Neutrophil (primary cell): ENCODE measurements around the gene OSBPL3.

Experiments used
- H3K27ac ChIP-seq: fragments of 200-600 bp; sonication (generic); 2 replicates; pipeline ENCODE4 v1.5.1; 2016; ENCODE audit warnings: mild to moderate bottlenecking, moderate library complexity
- H3K27me3 ChIP-seq: fragments of 200-600 bp; sonication (generic); 2 replicates; pipeline ENCODE4 v1.6.0; 2016; ENCODE audit warnings: mild to moderate bottlenecking
- H3K36me3 ChIP-seq: fragments of 200-600 bp; sonication (generic); 2 replicates; pipeline ENCODE4 v1.5.1; 2017
- H3K4me1 ChIP-seq, 2 experiments: fragments of 200-600 bp in 1 of 2; sonication (generic) in 1 of 2; 1 replicate in 1 of 2; 2 replicates in 1 of 2; pipeline versions ENCODE4 v1.5.1 to v1.6.1; 2013 to 2016; ENCODE audit warnings: low read depth in 1 of 2, low read length in 1 of 2, mild to moderate bottlenecking in 1 of 2, moderate library complexity in 1 of 2; ENCODE audit not compliant: control insufficient read depth in 1 of 2, insufficient read depth in 1 of 2
- H3K4me3 ChIP-seq, 2 experiments: fragments of 200-600 bp in 1 of 2; sonication (generic) in 1 of 2; 1 replicate in 1 of 2; 2 replicates in 1 of 2; pipeline ENCODE4 v1.5.1; 2013 to 2016; ENCODE audit warnings: low read depth in 1 of 2, low read length in 1 of 2, mild to moderate bottlenecking in 1 of 2, moderate library complexity in 1 of 2
- H3K9me3 ChIP-seq: fragments of 200-600 bp; sonication (generic); 2 replicates; pipeline ENCODE4 v1.5.1; 2016
- TF ChIP-seq, protein P1 (sequence below): fragments of 200-600 bp; sonication (generic); IDR thresholded peaks from 2 replicates; pipeline ENCODE4 v1.5.1; 2016; ENCODE audit warnings: antibody characterized with exemption

The OSBPL3 gene

GRCh38 chr7:25006276-25006675 is 26.3 kb upstream of the OSBPL3 start:
- Histone ChIP-seq H3K36me3 (no peaks in the 10 kb centered on the region), H3K27ac (no peak overlapping the region), H3K27me3 (no peaks in the 10 kb centered on the region), H3K4me1 (no peaks in the 10 kb centered on the region), H3K9me3 (no peaks in the 10 kb centered on the region), H3K4me3 (no peak overlapping the region)
- TF ChIP-seq, protein P1, sequence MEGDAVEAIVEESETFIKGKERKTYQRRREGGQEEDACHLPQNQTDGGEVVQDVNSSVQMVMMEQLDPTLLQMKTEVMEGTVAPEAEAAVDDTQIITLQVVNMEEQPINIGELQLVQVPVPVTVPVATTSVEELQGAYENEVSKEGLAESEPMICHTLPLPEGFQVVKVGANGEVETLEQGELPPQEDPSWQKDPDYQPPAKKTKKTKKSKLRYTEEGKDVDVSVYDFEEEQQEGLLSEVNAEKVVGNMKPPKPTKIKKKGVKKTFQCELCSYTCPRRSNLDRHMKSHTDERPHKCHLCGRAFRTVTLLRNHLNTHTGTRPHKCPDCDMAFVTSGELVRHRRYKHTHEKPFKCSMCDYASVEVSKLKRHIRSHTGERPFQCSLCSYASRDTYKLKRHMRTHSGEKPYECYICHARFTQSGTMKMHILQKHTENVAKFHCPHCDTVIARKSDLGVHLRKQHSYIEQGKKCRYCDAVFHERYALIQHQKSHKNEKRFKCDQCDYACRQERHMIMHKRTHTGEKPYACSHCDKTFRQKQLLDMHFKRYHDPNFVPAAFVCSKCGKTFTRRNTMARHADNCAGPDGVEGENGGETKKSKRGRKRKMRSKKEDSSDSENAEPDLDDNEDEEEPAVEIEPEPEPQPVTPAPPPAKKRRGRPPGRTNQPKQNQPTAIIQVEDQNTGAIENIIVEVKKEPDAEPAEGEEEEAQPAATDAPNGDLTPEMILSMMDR, result no peak

DNA sequence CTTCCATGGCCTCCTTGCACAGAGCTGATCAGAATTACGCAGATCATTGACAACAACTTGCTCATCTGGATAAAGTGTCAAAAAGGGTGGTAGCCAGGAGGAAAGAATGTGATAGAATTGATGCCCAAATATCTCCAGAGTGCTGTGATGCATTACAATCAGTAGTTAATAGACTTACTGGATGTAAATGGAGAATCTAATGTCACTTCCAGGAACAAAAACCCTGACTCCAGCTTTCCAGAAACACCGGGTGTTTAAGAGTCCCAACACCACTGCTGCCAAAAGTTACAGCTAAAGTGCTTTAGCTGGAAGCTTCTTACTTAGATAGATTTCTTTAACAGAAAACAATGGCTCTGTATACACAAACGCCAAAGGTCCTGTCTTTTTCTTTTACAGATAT is 25.7 kb upstream of the OSBPL3 start:
- Histone ChIP-seq H3K9me3 (no peaks in the 10 kb centered on the region), H3K27me3 (no peaks in the 10 kb centered on the region), H3K36me3 (no peaks in the 10 kb centered on the region), H3K27ac (no peak overlapping the region), H3K4me3 (no peak overlapping the region), H3K4me1 (no peaks in the 10 kb centered on the region)
- TF ChIP-seq, protein P1, result no peak

DNA sequence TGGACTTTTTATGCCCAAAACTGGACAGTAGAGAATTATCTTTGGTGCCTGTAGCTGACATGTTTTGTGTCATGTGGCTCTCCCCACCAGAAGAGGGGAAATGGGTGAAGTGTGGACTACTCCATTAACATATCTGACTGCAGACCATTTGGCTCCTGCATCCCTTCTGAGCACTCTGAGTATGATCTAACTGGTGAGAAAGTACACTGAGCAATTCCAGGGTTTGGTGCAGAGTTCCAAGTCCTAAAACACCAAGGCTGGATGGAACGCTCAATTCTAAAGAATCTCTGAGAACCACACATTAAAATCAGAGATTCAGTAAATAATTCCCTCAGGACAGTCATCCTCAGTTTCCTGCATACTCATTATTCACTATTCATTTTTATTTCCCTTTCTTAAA is 22.8 kb upstream of the OSBPL3 start:
- no peaks in the 10 kb centered on the region for H3K9me3 ChIP-seq
- no peak overlapping the region for H3K4me3 ChIP-seq
- TF ChIP-seq, protein P1, result no peak
- H3K27me3 ChIP-seq, result no peaks in the 10 kb centered on the region
- no peaks in the 10 kb centered on the region for H3K36me3 ChIP-seq
- no peak overlapping the region for H3K27ac ChIP-seq
- H3K4me1 ChIP-seq, result no peaks in the 10 kb centered on the region

- TF ChIP-seq, protein P1, result no peak
- Histone ChIP-seq H3K27ac (no peak overlapping the region), H3K36me3 (no peaks in the 10 kb centered on the region), H3K4me1 (no peaks in the 10 kb centered on the region), H3K9me3 (no peaks in the 10 kb centered on the region), H3K27me3 (no peaks in the 10 kb centered on the region), H3K4me3 (no peak overlapping the region)
Measured at GRCh38 chr7:24995466-24995865, 15.5 kb upstream of the OSBPL3 start.

DNA sequence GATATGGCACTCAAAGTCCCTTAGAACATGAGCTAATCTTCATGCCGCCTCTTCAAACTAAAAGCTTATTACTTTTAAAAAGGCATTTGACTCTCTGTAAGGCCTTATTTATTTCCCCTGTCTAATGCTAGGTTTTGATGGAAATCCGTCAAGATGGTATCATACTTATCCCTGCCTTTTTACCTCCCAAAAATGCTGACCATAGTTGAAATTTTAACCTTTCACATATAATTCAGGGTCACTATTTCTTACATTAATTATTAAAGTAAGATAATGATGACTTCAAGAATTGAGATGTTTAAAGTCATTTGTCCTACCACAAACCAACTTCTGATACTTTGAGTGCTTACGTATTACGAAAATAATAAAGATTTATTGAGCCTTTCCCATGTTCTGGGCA is 12.3 kb upstream of the OSBPL3 start:
- H3K27ac ChIP-seq, result no peak overlapping the region
- no peaks in the 10 kb centered on the region for H3K9me3 ChIP-seq
- no peak overlapping the region for H3K4me3 ChIP-seq
- no peaks in the 10 kb centered on the region for H3K4me1 ChIP-seq
- H3K36me3 ChIP-seq, result no peaks in the 10 kb centered on the region
- peaks cover 14% of the 10 kb centered on the region for H3K27me3 ChIP-seq
- TF ChIP-seq, protein P1, result no peak

- no peaks in the 10 kb centered on the region for H3K4me1 ChIP-seq
- peaks cover 19% of the 10 kb centered on the region for H3K27me3 ChIP-seq
- H3K36me3 ChIP-seq, result no peaks in the 10 kb centered on the region
- no peak overlapping the region for H3K27ac ChIP-seq
- TF ChIP-seq, protein P1, result no peak
- H3K4me3 ChIP-seq, result no peak overlapping the region
- H3K9me3 ChIP-seq, result no peaks in the 10 kb centered on the region
Measured at GRCh38 chr7:24991353-24991752, 11.4 kb upstream of the OSBPL3 start.
